NCI-H1105 (cell line): ENCODE data around the gene PLPP7.
A peak's percentile ranks its signal among the peaks of the same experiment; 100 is the strongest.
"Not testable (repeated sequence)": the region's sequence is repeated elsewhere in the genome, so short reads cannot be mapped to it uniquely, and the experiment has no call there.

Source experiments
- DNase-seq: peaks from one replicate; lab custom pipeline; 2025; lab: John Stamatoyannopoulos, UW

The PLPP7 gene

GRCh38 chr9:131330814-131331600, 41.5 kb downstream of the PLPP7 start:
- DNase-seq = no peak

DNA sequence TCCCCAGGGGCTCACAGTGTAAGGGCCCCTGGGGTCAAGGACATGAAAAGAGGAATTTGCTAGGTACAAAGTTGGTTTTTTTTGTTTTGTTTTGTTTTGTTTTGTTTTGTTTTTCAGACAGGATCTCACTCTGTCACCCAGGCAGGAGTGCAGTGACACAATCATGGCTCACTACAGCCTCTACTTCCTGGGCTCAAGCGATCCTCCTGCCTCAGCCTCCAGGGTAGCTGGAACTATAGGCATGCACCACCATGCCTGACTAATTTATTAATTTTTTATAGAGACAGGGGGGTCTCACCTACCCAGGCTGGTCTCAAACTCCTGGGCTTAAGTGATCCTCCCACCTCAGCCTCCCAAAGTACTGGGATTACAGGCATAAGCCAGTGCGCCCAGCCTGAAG, 42.5 kb downstream of the PLPP7 start:
- DNase-seq = not testable (repeated sequence)

- no peak for DNase-seq
Observed at GRCh38 chr9:131333771-131334628, 44.5 kb downstream of the PLPP7 start.

DNA sequence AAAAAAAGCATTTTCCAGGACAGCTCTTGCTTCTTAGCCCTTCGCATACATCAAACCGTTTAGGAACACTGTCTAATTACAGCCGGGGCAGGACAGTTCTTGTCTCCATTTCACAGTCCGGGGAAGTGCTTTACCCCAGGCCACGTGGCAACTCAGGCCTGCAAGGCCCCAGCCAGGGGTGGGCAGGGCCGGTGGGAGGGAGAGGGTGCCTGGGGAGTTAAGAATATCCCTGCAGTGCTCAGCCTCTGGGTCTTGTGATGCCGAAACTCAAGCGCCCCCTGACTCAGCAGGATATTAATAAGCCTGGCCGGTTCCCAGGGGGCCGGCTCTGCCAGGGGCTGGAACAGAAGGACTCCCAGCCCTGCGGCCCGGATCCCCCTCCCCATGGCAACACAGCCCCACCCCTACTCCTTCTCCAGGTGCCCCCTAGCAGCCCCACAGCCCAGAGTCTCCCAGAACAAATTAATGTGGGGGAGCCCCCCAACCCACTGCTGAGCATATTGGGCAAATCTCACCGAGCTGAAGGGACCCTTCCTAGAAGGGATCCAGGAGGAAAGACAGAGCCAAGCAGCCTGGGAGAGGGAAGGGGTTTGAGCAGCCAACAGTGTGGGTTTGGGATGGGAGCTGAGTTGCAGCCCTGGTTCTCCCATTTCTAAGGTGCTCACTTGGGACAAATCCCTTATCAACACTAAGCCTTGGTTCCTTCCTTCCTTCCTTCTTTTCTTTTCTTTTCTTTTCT, 45.3 kb downstream of the PLPP7 start:
- no peak for DNase-seq

GRCh38 chr9:131335368-131335755, 45.8 kb downstream of the PLPP7 start:
- DNase-seq = no peak

DNA sequence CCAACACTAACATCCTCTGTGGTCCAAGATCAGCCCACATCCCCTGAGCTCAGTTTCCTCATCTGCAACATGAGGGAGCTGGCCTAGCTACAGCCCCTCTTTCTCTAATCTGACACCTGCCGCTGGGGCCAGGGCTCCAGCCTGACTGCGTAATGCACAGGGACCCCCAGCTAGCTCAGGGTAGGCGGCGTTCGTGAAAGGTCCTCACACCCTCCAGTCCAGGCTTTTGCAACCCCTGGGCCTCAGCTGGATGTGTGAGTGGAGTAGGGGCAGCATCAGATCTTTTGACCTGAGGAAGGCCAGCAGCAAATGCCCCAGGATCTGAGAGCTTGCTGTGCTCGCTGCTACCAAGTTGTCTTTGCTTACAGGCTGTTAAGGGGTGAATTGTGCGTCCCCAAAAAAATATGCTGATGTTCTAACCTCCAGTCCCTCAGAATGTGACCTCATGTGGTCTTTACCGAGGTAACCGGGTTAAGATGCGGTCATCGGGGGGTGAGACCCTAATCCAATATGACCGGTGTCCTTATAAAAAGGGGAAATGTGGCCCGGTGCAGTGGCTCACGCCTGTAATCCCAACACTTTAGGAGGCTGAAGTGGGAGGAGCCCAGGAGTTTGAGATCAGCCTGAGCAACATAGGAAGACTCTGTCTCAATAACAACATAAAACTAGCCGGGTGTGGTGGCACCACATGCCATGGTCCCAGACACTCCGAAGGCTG, 47.8 kb downstream of the PLPP7 start:
- no peak for DNase-seq

DNA sequence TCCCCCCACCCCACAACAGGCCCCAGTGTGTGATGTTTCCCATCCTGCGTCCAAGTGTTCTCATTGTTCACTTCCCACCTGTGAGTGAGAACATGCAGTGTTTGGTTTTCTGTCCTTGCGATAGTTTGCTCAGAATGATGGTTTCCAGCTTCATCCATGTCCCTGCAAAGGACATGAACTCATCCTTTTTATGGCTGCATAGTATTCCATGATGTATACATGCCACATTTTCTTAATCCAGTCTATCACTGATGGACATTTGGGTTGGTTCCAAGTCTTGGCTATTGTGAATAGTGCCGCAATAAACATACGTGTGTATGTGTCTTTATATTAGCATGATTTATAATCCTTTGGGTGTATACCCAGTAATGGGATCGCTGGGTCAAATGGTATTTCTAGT, 49.7 kb downstream of the PLPP7 start:
- not testable (repeated sequence) for DNase-seq

- not testable (repeated sequence) for DNase-seq
Observed at GRCh38 chr9:131344931-131345535, 55.5 kb downstream of the PLPP7 start.

DNA sequence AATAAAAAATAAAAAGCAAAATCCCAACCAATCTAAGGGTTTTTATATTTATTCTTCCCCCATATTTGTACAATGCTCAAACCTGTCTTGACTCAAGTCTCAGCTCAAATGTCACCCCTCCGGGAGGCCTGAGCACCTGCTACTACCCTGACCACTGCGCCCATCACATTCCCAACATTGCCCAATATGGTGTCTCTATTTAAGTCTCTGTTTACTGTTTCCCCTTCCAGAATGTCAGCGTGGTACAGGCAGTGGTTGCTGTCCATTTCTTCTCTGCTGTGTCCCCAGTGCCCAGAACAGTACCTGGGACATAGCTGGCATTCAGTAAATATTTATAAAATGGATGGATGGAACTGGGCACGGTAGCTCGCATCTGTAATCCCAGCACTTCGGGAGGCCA, 57.0 kb downstream of the PLPP7 start:
- DNase-seq = no peak

GRCh38 chr9:131347376-131348020, 58.0 kb downstream of the PLPP7 start:
- no peak for DNase-seq

GRCh38 chr9:131348631-131349521, 59.4 kb downstream of the PLPP7 start:
- no peak for DNase-seq

DNA sequence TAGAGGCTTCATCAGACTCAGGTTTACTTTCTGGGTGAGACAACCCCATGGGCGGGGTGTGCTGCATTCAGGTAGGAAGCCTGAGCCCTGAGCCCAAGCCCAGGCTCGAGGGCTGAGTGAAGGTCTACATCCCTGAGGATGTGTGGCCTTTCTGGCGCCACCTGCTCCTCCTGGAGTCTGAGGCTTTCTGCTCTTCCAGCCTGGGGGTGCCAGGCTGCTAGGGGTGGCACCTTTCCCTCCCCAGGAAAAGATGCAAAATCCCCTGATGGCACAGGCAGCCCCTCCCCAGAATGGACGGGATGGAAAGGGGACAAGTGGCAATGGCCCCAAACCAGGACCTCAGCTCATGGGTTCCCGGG, 60.0 kb downstream of the PLPP7 start:
- DNase-seq = no peak

DNA sequence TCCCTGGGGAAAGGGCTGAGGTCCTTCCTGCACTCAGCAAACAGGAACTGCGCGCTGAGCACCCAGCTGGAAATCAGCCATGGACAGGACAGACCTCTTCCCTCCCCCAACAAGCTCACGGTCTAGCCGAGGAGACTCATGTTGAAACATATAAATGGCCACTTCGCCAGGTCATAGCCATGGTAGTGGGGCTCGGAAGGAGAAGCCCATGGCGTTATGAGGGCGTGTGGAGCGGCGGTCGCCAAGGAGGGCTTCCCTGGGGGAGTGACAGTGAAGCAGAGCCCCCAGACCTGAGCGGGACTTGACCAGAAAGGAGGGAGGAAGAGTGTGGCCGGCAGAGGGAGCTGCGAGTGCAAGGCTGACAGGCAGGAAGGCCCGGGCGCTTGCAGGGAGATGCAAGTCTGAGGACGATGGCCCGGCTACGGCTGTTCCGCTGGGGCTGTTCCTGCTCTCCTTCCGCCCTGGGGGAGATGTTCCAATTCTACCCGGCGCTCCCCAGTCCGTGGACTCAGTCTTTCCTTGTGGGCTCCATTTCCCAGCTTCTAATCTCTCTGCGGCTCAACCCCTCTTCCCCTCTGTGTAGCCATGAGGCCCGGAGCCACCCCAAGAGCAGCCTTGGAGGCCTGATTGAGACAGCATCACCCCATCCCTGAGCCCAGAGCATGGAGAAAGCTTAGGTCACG, 60.5 kb downstream of the PLPP7 start:
- DNase-seq = peak; percentile 76

- DNase-seq = not testable (repeated sequence)
Observed at GRCh38 chr9:131356479-131356878, 67.0 kb downstream of the PLPP7 start.

DNA sequence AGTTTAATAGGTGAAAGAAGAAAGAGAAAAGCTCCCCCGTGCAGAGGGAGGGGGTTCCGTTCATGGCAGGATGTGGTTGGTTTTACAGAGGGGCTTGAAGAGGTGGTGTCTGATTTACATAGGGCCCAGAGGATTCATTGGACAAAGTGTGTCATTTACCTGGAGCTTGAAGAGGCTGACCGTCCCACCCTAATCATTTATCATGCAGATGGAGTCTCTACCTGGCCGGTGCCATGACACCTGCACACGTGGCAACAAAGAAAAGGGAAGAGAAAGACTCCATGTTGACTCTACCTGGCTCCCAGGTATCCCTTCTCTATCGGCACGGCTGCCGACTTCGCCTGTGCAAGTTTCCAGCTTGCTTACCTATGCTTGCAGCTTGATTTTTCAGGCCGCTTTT, 69.0 kb downstream of the PLPP7 start:
- DNase-seq = no peak
